Activated CD4-positive, alpha-beta T cell treated with anti-CD3 and anti-CD28 coated beads for 36 hours (primary cell): Measurements from ENCODE around the gene PTPRJ. TPM values are rescaled to one million over a fixed set of nuclear protein-coding genes. Genes with fewer than 3 reads are reported as not detected.

Source experiments
- ATAC-seq: fragments of 200-7000 bp; cut with Tn5 transposase; one replicate; pipeline ENCODE4 v1.10.0; 2021; ENCODE audit warnings: mild to moderate bottlenecking, moderate library complexity
- CTCF ChIA-PET: fragments of 350-600 bp; sonication (Branson Sonifier 250); formaldehyde crosslinking; loops from one replicate; lab custom pipeline; 2021; ENCODE audit warnings: antibody characterized with exemption; lab: Charles Lee
- POLR2A ChIA-PET: fragments of 350-600 bp; sonication (Branson Sonifier 250); formaldehyde crosslinking; loops from one replicate; lab custom pipeline; 2021; ENCODE audit warnings: antibody characterized with exemption, inconsistent platforms; lab: Charles Lee
- DNase-seq: peaks from one replicate; pipeline ENCODE4 v3.0.0-alpha.2; 2020
- H3K27ac Mint-ChIP-seq: one replicate; pipeline ENCODE4 v1.8.0; 2021; ENCODE audit warnings: mixed read lengths
- H3K27me3 Mint-ChIP-seq: one replicate; pipeline ENCODE4 v1.8.0; 2021; ENCODE audit warnings: mixed read lengths
- H3K36me3 Mint-ChIP-seq: one replicate; pipeline ENCODE4 v1.8.0; 2021; ENCODE audit warnings: low read depth, mixed read lengths
- H3K4me1 Mint-ChIP-seq: one replicate; pipeline ENCODE4 v1.8.0; 2021; ENCODE audit warnings: mixed read lengths
- H3K4me3 Mint-ChIP-seq: one replicate; pipeline ENCODE4 v1.8.0; 2021; ENCODE audit warnings: mild to moderate bottlenecking, moderate library complexity, mixed read lengths
- H3K9me3 Mint-ChIP-seq: one replicate; pipeline ENCODE4 v1.8.0; 2021; ENCODE audit warnings: low read depth, mixed read lengths
- intact Hi-C, 2 experiments: fragments of 100-400 bp; cut with DNase I in 1 of 2; cut with micrococcal nuclease in 1 of 2; formaldehyde crosslinking; loops; one replicate each; pipeline versions ENCODE4 v1.14.2 to v1.15.1; 2022 to 2024; cut with DNase I, micrococcal nuclease
- total RNA-seq, 2 experiments: library from RNA; stranded (reverse); gene quantifications; one replicate each; pipeline ENCODE4 v1.2.3, GENCODE V29; 2021

PTPRJ gene
- total RNA-seq, 2 experiments from 2014 or later = 20.8 to 21.3 TPM

DNA sequence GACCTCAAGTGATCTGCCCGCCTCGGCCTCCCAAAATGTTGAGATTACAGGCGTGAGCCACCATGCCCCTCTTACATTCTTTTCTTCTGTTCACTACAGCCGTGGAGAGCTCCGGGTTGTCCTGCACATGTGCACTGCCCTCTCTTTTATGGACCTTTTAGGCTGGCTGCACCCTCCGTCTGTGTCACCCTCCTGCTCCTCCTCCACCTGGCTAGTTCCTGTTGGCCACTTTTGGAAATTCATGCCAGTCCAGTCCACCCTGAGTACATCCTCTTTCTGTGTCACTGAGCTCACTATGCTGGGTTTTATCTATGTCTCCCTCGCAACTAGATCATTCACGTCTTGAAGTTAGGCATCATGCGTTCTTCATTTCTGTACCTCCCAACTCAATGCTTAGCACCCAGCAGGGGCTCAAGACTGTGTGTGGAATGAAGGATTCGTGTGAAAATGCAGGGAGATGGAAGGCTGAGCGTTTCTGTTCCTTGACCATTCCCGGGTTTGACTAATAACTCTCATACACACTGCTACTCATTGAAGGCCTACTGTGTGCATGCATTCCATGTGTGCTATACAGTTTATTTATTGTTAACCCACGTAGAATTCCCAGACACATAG lies 60.6 kb downstream of the PTPRJ start:
- ChIA-PET POLR2A (no interaction called here), CTCF (no interaction called here)
- Mint-ChIP-seq H3K27ac (no peak overlapping the region), H3K4me1 (peaks cover 60% of the 10 kb centered on the region), H3K4me3 (no peak overlapping the region), H3K27me3 (no peaks in the 10 kb centered on the region), H3K36me3 (peaks cover 3% of the 10 kb centered on the region), H3K9me3 (no peaks in the 10 kb centered on the region)
- intact Hi-C loops = loop anchor here in 1 of 2 experiments (10.0 kb wide), 1 partner anchor 176 kb away; no protein-coding TSS in a partner anchor
- ATAC-seq (no peak), DNase-seq (no peak)

DNA sequence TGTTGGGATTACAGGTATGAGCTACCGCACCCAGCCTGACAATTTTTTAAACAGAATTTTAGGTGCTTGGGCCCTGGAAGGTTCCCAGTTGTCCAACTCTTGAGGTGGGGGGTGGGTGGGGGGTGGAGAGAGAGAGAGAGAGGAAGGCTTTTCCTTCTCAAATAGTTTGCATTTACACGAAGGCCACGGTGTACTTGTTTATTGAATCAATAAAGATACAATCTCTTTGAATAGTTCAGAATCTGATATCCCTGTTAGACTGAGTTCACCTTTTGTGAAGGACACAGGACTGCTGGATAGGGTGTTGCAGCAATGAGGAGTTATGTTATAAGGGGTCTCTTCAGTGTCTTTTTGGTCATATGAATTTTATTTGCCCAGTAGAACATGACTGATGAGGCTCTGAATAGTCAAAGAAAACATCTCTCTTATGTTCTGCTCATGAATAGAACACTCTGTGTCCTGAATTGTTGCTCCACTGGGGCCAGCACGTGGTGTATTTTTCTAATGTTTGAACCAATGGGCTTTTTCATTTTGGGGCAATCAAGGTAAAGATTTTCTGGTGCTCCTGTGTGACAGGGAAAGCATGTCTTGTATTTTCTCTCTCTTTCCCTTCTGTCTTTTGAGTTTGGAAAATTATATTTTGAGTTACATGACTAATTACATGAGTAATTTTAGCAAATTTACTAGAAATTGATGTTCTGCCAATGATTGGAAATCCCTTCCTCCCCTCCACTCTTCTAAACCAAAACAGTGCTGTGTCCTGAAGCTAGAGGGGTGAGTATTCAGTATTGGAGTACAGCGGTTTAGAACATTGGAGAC lies 61.7 kb downstream of the PTPRJ start:
- H3K27me3 Mint-ChIP-seq = no peaks in the 10 kb centered on the region
- ATAC-seq = no peak
- peak overlapping the region; percentile 88 for H3K27ac Mint-ChIP-seq
- no peak for DNase-seq
- peak overlapping the region; percentile 34 for H3K4me3 Mint-ChIP-seq
- H3K36me3 Mint-ChIP-seq = peaks cover 3% of the 10 kb centered on the region
- ChIA-PET CTCF (interaction anchor here (0.8 to 1.8 kb wide), 2 partner anchors 14 to 24 kb away, joined by 3 to 8 read pairs; no protein-coding TSS in a partner anchor), POLR2A (no interaction called here)
- no peaks in the 10 kb centered on the region for H3K9me3 Mint-ChIP-seq
- H3K4me1 Mint-ChIP-seq = peaks cover 53% of the 10 kb centered on the region
- intact Hi-C loops = loop anchor here in 1 of 2 experiments (2.0 to 10.0 kb wide), 2 partner anchors 19 to 177 kb away; no protein-coding TSS in a partner anchor

DNA sequence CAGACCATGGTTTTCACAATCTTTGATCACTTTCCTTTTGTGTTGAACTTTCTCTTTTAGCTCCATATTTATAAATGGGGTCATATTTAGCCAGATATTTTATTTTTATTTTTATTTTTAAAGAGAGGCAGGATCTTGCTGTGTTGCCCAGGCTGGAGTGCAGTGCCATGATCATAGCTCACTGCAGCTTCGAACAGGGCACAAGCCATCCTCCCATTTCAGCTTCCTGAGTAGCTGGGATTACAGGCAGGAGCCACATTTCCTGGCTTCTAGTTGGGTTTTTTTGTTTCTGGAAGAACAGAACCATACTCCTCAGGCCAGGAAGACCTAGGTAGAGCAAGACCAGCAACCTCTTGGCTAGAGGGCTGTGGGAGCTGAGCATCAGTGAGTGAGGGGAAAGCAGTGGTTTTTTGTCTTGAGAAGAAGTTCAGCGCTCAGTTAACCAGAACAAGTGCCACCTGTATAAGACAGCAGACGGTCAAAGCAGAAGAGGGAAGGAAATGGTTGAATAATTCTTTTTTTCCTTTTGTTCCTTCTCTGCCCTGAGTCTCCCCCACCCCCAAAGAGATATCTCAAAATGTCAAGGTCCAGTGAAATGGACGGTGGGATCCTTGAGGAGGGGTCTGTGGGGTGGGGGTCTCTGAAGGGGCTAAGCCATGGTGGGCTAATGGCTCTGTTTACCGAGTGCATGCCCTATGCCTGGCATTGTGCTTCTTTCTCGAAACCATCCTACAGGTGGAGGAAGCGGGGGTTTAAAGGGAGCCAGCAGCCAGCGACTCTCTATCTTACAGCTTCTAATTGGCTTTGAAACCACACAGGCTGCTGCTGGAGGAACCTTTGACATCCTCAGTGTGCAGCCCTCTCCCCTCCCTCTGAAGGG lies 63.0 kb downstream of the PTPRJ start:
- CTCF ChIA-PET = interaction anchor here (0.8 to 1.8 kb wide), 8 partner anchors 8 to 111 kb away, joined by 3 to 8 read pairs (median 4); no protein-coding TSS in a partner anchor
- H3K27ac Mint-ChIP-seq = peak overlapping the region; percentile 88
- peaks cover 53% of the 10 kb centered on the region for H3K4me1 Mint-ChIP-seq
- intact Hi-C loops = loop anchor here in 1 of 2 experiments (2.0 to 10.0 kb wide), 2 partner anchors 21 to 179 kb away; no protein-coding TSS in a partner anchor
- peak; percentile 41 for DNase-seq
- H3K27me3 Mint-ChIP-seq = no peaks in the 10 kb centered on the region
- H3K4me3 Mint-ChIP-seq = no peak overlapping the region
- POLR2A ChIA-PET = interaction anchor here (0.6 to 1.0 kb wide), 2 partner anchors 37 to 194 kb away, joined by 4 to 5 read pairs; no protein-coding TSS in a partner anchor
- H3K36me3 Mint-ChIP-seq = peaks cover 2% of the 10 kb centered on the region
- no peaks in the 10 kb centered on the region for H3K9me3 Mint-ChIP-seq
- ATAC-seq = peak; percentile 88

DNA sequence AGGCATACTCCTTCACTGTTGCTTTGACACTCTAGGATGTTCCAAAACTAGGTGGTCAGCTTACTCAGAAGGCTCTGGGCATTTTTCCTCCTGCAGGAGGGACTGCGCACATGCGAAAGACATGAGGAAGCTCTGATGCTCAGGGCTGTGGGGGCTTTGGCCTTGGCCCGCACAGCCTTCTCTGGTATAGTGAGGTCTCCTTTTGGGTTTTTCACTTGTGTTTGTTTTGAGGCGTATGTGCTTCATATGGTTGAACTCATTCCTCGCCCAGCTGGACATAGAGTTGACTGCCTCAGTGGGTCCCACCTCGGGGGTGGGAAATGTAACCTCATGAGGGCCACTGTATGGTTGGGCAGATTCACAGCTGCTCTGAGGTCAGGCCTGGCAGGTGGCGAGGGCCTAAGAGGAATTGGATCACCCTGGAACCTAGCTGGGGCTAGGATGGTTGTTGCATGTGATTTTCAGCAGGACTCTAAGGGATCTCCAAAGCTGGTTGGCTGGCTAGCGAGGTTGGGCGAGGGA lies 63.7 kb downstream of the PTPRJ start:
- Mint-ChIP-seq H3K27ac (peak overlapping the region; percentile 17), H3K36me3 (peaks cover 2% of the 10 kb centered on the region), H3K4me3 (no peak overlapping the region), H3K4me1 (peaks cover 57% of the 10 kb centered on the region), H3K27me3 (no peaks in the 10 kb centered on the region), H3K9me3 (no peaks in the 10 kb centered on the region)
- DNase-seq = no peak
- POLR2A ChIA-PET = interaction anchor here (1.0 kb wide), 1 partner anchor 38 kb away, joined by 5 read pairs; no protein-coding TSS in a partner anchor
- intact Hi-C loops = loop anchor here in 1 of 2 experiments (2.0 to 10.0 kb wide), 2 partner anchors 21 to 179 kb away; no protein-coding TSS in a partner anchor
- no peak for ATAC-seq
- CTCF ChIA-PET = interaction anchor here (0.8 to 1.5 kb wide), 7 partner anchors 8 to 112 kb away, joined by 3 to 6 read pairs (median 4); no protein-coding TSS in a partner anchor

DNA sequence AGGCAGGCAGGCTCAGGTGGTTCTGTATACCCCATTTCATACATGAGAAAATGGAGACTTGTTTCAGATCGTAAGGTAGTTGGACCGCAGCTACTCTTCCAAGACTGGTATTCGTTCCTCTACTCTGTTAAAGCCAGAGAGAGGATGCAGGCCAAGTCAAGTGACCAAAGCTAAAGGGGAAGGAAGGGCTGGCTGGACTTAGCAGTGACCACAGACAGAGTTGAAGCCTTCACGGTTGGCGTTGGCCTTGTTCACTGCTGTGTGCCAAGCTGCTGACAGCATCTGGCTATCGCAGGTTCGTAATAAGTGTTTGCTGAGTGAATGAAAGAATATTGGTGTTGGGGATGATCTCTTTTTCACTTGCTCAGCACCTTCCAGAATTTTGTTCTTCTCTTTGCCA lies 64.2 kb downstream of the PTPRJ start:
- ChIA-PET POLR2A (no interaction called here), CTCF (interaction anchor here (0.8 to 1.4 kb wide), 6 partner anchors 11 to 112 kb away, joined by 3 to 6 read pairs (median 4); no protein-coding TSS in a partner anchor)
- no peak for ATAC-seq
- Mint-ChIP-seq H3K4me3 (no peak overlapping the region), H3K27me3 (no peaks in the 10 kb centered on the region), H3K36me3 (peaks cover 2% of the 10 kb centered on the region), H3K9me3 (no peaks in the 10 kb centered on the region), H3K27ac (no peak overlapping the region), H3K4me1 (peaks cover 55% of the 10 kb centered on the region)
- intact Hi-C loops = loop anchor here in 1 of 2 experiments (10.0 kb wide), 1 partner anchor 180 kb away; no protein-coding TSS in a partner anchor
- DNase-seq = no peak

DNA sequence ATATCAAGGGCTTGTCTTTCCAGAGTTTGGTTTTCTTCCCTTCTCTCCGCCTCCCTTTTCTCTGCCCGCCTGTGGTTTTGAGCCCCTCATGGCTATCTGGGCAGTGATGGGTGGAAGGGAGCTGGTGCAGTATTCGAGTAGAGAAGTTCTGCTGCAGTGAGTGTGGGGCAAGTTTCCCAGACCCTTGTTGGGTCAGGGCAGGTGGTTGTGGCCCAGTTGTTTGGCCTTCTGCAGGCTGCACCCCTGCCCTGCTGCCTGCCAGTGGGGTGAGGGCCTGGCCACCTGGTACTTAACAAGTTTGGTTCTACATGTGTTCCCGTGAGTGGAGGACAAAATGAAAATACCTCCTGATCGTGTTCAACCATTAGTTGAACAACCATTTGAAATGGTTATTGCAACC lies 65.2 kb downstream of the PTPRJ start:
- intact Hi-C loops = loop anchor here in 1 of 2 experiments (10.0 kb wide), 1 partner anchor 181 kb away; no protein-coding TSS in a partner anchor
- Mint-ChIP-seq H3K36me3 (peaks cover 2% of the 10 kb centered on the region), H3K27ac (peak overlapping the region; percentile 23), H3K27me3 (no peaks in the 10 kb centered on the region), H3K4me1 (peaks cover 61% of the 10 kb centered on the region), H3K9me3 (no peaks in the 10 kb centered on the region), H3K4me3 (no peak overlapping the region)
- no peak for ATAC-seq
- DNase-seq = no peak
- CTCF ChIA-PET = interaction anchor here (1.2 kb wide), 1 partner anchor 27 kb away, joined by 4 read pairs; no protein-coding TSS in a partner anchor
- POLR2A ChIA-PET = no interaction called here

DNA sequence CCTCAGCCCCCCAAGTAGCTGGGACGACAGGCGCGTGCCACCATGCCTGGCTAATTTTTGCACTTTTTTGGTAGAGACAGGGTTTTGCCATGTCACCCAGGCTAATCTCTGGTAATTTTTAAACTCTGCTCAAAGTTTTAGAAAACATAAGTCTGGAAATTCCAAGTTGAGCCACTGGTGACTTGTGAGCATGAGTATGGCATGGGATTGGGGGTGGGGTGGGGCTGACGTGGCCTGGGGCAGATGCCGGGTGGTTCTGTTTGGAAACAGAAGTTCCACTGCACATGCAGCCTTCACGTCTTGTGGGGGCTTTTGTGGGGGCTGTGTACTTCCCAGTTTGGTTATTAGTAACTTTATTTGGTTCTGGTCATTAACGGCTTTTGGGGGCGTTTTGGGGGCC lies 67.3 kb downstream of the PTPRJ start:
- POLR2A ChIA-PET = interaction anchor here (0.7 kb wide), 1 partner anchor 12 kb away, joined by 5 read pairs; no protein-coding TSS in a partner anchor

DNA sequence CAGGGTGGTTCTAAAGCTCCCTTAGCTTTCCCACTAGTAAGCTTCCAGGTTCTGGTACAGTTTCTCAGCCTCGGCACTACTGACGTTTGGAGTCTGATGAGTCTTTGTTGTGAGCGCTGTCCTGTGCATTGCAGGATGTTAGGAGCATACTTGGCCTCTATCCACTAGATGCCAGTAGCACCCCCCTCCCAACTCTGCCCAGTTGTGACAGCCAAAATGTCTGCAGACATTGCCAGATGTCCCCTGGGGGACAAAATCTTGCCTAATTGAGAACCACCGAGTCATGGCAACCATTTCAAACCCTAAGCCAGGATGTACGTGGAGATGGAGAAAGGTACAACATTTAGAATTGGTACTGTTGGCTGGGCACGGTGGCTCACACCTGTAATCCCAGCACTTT lies 68.7 kb downstream of the PTPRJ start:
- ATAC-seq (no peak), DNase-seq (no peak)
- Mint-ChIP-seq H3K27me3 (no peaks in the 10 kb centered on the region), H3K9me3 (no peaks in the 10 kb centered on the region), H3K27ac (no peak overlapping the region), H3K36me3 (peaks cover 7% of the 10 kb centered on the region), H3K4me3 (no peak overlapping the region), H3K4me1 (peaks cover 60% of the 10 kb centered on the region)
- intact Hi-C loops = loop anchor here in 1 of 2 experiments (2.0 to 10.0 kb wide), 3 partner anchors 20 to 184 kb away; no protein-coding TSS in a partner anchor
- ChIA-PET CTCF (interaction anchor here (0.9 kb wide), 1 partner anchor 34 kb away, joined by 3 read pairs; no protein-coding TSS in a partner anchor), POLR2A (no interaction called here)

More for the DNA sequence above, 67.3 kb downstream of the PTPRJ start:
- Mint-ChIP-seq H3K4me1 (peaks cover 68% of the 10 kb centered on the region), H3K9me3 (no peaks in the 10 kb centered on the region), H3K27ac (no peak overlapping the region), H3K4me3 (no peak overlapping the region), H3K27me3 (no peaks in the 10 kb centered on the region), H3K36me3 (peaks cover 4% of the 10 kb centered on the region)
- DNase-seq = no peak
- no peak for ATAC-seq
- CTCF ChIA-PET = interaction anchor here (0.6 to 1.0 kb wide), 2 partner anchors 47 to 54 kb away, joined by 3 read pairs; no protein-coding TSS in a partner anchor
- intact Hi-C loops = loop anchor here in 1 of 2 experiments (2.0 to 10.0 kb wide), 3 partner anchors 21 to 183 kb away; no protein-coding TSS in a partner anchor

DNA sequence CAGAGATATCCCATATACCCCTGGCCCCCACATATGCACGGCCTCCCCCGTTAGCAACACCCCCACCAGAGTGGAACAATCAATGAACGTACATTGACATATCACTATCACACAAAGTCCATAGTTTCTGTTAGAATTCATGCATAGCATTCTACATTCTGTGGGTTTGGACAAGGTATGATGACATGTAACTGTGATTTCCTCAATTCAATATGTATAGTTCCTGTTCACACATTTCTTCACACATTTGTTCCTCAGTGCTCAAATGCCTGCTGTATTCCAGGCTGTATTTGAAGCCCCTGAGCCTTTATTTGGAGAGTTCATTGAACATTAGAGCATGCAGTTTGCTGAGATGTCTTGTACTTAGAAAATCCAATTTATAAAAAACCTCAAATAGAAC lies 69.9 kb downstream of the PTPRJ start:
- H3K36me3 Mint-ChIP-seq = peaks cover 12% of the 10 kb centered on the region
- H3K4me3 Mint-ChIP-seq = no peak overlapping the region
- intact Hi-C loops = loop anchor here in 1 of 2 experiments (2.0 kb wide), 1 partner anchor 16 kb away; no protein-coding TSS in a partner anchor
- no peaks in the 10 kb centered on the region for H3K9me3 Mint-ChIP-seq
- no peak overlapping the region for H3K27ac Mint-ChIP-seq
- DNase-seq = no peak
- ATAC-seq = no peak
- CTCF ChIA-PET = no interaction called here
- peaks cover 61% of the 10 kb centered on the region for H3K4me1 Mint-ChIP-seq
- POLR2A ChIA-PET = no interaction called here
- no peaks in the 10 kb centered on the region for H3K27me3 Mint-ChIP-seq
